ENCODE results near the gene DKK3.

The DKK3 gene

GRCh38 chr11:11966354-11966741, 42.1 kb downstream of the DKK3 start:
- no peak for DNase-seq

DNA sequence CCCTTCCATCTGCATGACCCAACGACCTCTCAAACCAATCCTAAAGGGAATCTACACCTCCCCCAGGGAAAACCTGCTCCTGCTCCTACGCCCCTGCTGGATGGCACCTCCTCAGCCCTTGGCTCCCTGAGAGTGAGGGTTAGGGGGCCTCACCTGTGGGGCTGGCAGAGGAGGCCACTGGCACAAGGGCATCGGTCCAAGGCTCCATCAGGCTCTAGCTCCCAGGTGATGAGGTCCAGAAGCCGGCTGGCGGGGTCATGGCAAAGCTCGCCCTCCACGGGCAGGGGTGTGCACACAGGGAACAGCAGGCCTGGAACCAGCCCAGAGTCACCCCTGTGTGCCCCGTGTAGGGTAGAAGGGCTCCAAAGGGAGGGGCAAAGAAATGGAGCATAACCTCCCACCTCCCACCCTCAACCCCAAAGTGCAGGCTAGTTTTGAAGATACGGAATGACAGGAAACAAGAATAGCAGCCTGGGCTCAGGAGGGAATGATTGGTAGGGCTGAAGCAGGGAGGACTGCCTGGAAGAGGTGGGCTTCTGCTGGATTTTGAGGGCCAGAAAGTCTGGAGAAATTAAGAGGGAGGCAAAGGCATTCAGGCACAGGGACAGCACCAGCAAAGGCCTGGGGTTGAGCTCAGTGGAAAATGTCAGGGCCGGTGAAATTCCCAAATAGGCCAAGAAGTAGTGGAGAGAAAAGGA, 42.6 kb downstream of the DKK3 start:
- no peak for DNase-seq

- no peak for DNase-seq
These were observed 43.2 kb downstream of the DKK3 start for GRCh38 chr11:11965192-11965591.

- DNase-seq = no peak
These were observed 43.7 kb downstream of the DKK3 start for GRCh38 chr11:11964774-11965150.

GRCh38 chr11:11963842-11964773, 44.3 kb downstream of the DKK3 start:
- no peak for DNase-seq

- no peak for DNase-seq
These were observed 45.4 kb downstream of the DKK3 start for GRCh38 chr11:11963067-11963466.

DNA sequence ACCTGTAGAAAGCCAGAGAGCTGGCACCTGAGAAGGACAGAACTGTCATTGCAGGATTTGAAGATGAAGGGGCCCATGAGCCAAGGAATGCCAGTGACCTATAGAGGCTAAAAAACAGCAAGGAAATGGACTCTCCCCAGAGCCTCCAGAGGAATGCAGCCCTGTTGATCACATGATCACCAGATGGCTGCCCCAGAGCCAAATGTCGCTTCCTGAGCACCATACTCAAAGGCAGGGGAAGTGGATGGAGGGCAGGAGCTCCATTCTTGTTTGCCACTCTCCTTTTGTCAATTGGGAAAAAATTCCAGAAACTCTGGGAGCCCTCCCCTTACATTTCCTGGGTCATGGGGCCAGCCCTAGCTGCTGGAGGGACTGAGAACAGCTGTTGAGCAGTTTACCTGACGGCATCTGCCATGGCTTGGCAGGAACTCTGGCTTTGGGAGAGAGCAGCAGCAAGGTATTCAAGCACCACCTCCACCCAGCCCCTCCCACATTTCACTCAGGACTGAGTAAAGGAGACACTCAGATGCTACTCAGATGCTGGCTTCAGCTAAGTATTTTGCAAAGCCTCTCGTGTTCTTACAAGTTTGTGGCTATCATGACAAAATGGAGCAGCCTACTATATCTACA, 46.9 kb downstream of the DKK3 start:
- no peak for DNase-seq

DNA sequence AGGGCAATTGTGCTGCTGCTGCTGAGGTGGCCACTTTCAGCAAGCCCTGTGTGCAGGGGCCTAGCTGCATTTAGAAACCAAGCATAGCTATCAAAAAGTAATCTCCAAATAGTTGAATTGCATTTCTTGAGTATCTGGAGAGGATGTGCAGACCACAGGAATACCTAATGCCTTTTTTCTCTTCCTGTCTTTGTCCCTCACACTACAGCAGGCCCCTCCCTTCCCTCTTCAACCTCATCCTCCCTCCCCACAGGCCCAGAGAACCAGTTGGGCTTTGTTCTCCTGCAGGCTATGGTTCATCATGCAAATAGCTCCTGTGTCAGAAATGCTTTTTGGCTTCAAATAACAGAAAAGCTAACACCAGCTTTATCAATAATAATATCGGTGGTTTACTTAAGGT, 47.7 kb downstream of the DKK3 start:
- no peak for DNase-seq

- DNase-seq = no peak
These were observed 48.8 kb downstream of the DKK3 start for GRCh38 chr11:11959601-11960000.

DNA sequence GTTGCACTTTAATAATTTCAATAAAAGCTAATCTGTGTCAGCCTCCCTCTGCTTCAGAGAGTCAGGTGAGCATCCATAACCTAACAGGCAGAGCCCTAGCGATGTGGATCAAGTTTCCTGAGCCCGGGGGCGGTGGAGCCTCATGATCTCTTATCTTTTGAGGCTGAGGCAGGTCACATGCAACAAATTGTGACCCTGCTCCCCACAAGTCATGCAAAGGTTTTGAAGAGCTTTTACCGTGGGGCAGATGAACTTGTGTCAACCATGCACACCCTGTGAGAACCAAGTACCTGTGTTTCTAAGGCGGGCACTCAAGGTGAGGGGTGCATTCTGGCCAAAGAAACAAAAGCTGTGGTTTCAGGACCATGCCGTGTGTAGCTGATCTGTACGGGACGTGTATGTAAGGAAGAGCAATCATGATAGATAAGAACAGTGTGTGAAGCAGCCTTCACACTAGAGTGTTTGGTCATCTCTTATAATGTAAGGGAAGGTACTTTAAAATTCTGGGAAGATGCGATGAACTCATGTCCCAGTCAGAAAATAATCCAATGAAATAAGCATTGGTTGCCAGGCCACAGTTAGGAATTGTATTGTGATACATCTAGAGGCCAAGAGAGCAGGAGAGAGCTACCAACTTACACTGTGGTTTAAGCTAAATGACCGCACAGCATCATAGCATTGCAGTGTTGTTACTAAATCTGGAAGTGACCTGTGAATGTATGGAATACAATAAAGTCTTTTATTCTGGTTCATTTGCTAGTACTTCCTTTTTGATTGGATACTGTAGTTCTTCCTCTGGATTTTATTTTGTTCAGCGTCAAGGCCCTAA, 49.8 kb downstream of the DKK3 start:
- no peak for DNase-seq

GRCh38 chr11:11956006-11956405, 52.4 kb downstream of the DKK3 start:
- DNase-seq = no peak

DNA sequence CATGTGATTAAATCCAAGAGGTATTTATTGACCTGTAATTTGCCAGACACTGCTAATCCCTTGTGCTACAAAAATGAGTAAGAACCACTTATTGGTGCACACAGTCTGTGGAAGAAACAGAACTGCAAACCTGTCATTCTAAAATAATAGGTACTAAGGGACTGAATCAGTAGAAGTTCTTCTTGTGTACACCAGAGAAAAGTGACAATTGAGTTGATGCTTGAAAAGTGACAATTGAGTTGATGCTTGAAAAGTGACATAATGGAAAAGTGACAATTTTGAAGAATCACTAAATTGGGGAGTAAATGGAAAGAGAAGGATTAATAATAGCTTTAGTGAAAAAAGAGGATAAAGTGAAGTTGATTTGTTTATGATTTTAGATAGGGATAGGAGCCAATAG, 56.4 kb downstream of the DKK3 start:
- DNase-seq = no peak

GRCh38 chr11:11949482-11949881, 58.9 kb downstream of the DKK3 start:
- no peak for DNase-seq

DNA sequence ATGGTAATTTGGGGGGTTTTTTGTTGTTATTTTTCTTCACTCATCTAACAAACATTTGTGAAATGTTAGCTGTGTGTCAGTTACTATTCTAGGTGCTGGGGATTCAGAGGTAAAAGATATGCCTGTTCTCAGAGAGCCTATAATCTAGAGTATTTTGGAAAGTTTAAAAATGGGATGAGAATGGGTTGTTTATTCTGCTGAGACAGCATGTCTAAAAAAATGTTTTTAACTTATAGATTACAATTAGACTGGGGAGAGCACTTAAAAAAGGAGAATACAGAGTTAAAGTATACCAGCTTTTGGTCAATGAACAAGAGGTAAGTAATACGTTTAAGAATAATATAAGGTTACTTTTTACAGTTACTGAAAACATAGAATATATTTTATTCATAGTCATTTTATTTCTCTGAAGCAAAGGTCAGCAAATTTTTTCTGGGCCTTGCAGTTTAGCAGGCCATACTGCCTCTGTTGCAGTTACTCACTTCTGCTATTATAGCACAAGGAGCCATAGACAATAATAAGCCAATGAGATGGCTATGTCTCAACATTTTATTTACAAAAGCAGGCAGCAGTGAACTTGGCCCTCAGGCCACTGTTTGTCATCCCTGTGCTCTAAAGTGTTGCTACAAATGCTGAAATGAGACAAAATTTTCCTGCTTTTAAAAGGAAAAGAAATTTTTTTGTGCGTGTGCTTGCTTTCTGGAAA, 60.0 kb downstream of the DKK3 start:
- no peak for DNase-seq

DNA sequence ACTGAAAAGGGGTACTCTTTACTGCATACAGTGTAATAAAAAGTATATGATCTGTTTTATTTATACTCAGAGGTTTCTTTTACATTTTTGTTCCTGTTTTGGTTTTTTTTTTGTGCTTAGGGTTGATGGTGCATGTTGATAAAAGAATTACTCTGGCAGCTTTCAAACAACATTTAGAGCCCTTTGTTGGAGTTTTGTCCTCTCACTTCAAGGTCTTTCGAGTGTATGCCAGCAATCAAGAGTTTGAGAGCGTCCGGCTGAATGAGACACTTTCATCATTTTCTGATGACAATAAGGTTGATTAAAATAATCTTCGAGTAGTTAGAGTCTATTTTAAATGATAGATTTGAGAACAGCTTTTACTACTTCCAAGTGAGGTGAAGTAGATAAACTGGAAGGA, 60.6 kb downstream of the DKK3 start:
- no peak for DNase-seq

GRCh38 chr11:11946878-11947277, 61.5 kb downstream of the DKK3 start:
- DNase-seq = no peak

- DNase-seq = no peak
These were observed 62.2 kb downstream of the DKK3 start for GRCh38 chr11:11946180-11946579.

DNA sequence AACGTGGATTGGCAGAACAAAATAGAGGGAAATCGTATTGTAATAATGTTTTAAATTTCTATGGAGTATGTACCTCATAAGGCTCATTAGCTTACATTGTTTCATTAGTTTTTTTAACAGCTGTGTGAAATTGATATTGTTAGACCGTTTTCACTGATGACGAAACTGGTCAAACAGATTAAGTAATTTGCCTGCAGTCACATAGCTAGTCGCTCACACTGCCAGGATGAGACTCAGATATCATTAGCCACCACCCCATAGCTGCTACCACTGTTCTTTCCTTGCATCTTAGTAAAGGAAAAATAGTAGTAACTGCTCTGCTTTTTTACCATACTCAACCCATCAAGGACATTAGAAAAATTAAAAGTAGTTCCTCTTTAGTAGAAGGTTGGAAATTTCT, 64.0 kb downstream of the DKK3 start:
- no peak for DNase-seq

DNA sequence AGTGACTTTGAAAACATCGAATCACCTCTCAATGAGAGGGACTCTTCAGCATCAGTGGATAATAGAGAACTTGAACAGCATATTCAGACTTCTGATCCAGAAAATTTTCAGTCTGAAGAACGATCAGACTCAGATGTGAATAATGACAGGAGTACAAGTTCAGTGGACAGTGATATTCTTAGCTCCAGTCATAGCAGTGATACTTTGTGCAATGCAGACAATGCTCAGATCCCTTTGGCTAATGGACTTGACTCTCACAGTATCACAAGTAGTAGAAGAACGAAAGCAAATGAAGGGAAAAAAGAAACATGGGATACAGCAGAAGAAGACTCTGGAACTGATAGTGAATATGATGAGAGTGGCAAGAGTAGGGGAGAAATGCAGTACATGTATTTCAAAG, 65.8 kb downstream of the DKK3 start:
- DNase-seq = no peak

DNA sequence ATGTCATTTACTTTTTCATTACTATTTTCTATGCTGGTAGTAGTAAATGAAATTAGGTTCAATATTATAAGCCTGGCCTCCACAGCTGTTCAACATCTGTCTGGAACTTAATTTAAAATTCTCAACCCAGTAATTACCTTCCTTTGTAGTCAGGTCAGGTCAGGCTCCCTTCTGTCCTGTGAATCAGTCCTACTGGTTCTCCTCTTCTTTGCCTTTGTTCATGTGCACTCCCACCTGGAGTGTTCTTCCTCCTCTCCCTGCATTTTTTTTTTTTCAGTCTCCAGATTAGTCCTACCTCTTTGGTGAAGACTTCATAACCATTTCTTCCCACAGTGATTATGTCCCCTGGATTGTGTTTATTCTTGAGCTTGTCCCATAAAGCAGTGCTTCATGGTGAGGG, 67.9 kb downstream of the DKK3 start:
- no peak for DNase-seq

- no peak for DNase-seq
These were observed 70.5 kb downstream of the DKK3 start for GRCh38 chr11:11937957-11938356.

DNA sequence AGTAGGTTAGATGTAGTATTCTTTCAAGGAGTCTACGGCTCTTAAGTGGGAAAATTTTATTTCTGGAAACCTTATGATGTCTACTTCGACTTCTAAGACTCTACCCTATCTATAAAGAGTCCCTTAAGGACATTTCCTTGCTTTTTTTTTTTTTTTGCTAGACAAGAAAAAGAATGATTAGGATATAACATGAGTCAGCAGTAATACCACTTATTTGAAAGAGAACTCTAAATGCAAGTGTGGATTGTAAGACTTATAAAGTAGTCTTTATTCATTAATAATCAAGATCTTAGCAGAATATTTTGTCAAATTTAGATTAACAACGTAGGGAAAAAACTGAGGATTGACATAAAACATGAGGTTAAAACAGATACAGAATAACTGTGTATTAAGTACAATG, 71.0 kb downstream of the DKK3 start:
- no peak for DNase-seq

Measured in stimulated activated CD4-positive, alpha-beta T cell treated with anti-CD3 and anti-CD28 coated beads, Interleukin-15, amount 100 ng/mL, for 24 hours (primary cell).